Non-pigmented ciliary epithelial cell (primary cell): ENCODE data around the gene UVSSA.
A peak's percentile ranks its signal among the peaks of the same experiment; 100 is the strongest.

Experiments
- DNase-seq: peaks from one replicate; pipeline ENCODE4 v3.0.0-alpha.2; 2010; ENCODE audit warnings: low read depth

The UVSSA gene

GRCh38 chr4:1346781-1347409 is at the start of gene UVSSA:
Gene UVSSA (plus strand): TSS chr4:1347208. CDS start chr4:1348092, 884 bp downstream.
- DNase-seq = peak; percentile 97

- DNase-seq = no peak
Measured at GRCh38 chr4:1297456-1298325, 49.3 kb upstream of the UVSSA start.

- no peak for DNase-seq
Measured at GRCh38 chr4:1298461-1298860, 48.5 kb upstream of the UVSSA start.

GRCh38 chr4:1299301-1299860 is 47.6 kb upstream of the UVSSA start:
- no peak for DNase-seq

- peak; percentile 45 for DNase-seq
Measured at GRCh38 chr4:1300466-1301455, 46.2 kb upstream of the UVSSA start.

GRCh38 chr4:1302159-1302558 is 44.8 kb upstream of the UVSSA start:
- DNase-seq = no peak

- DNase-seq = no peak
Measured at GRCh38 chr4:1305261-1305711, 41.7 kb upstream of the UVSSA start.

GRCh38 chr4:1305781-1306455 is 41.1 kb upstream of the UVSSA start:
- no peak for DNase-seq

- DNase-seq = no peak
Measured at GRCh38 chr4:1307951-1308735, 38.9 kb upstream of the UVSSA start.

- DNase-seq = peak; percentile 62
Measured at GRCh38 chr4:1309261-1310010, 37.6 kb upstream of the UVSSA start.

GRCh38 chr4:1310031-1310795 is 36.8 kb upstream of the UVSSA start:
- DNase-seq = no peak

- no peak for DNase-seq
Measured at GRCh38 chr4:1310796-1311631, 36.0 kb upstream of the UVSSA start.

- no peak for DNase-seq
Measured at GRCh38 chr4:1312821-1313640, 34.0 kb upstream of the UVSSA start.

- no peak for DNase-seq
Measured at GRCh38 chr4:1315306-1315705, 31.7 kb upstream of the UVSSA start.

- DNase-seq = no peak
Measured at GRCh38 chr4:1315836-1316536, 31.0 kb upstream of the UVSSA start.

GRCh38 chr4:1316537-1317168 is 30.4 kb upstream of the UVSSA start:
- DNase-seq = no peak
